Uterus (tissue), 2 donors: ENCODE results near the gene C19orf33.

Experiments
- POLR2A ChIP-seq, 2 donors: fragments of 450-650 bp; IDR thresholded peaks; one replicate each; pipeline ENCODE4 v1.6.1; 2016; ENCODE audit warnings: antibody characterized with exemption in 2 of 2, mild to moderate bottlenecking in 1 of 2, moderate library complexity in 1 of 2
- TF ChIP-seq, protein P1 (sequence below), 4 experiments: fragments of 200-600 bp in 2 of 4; fragments of 450-650 bp in 2 of 4; sonication (generic) in 2 of 4; IDR thresholded peaks; one replicate each; pipeline ENCODE4 v1.5.1; 2016 to 2019; ENCODE audit warnings: antibody characterized with exemption in 4 of 4, mild to moderate bottlenecking in 2 of 4, moderate library complexity in 1 of 4

DNA sequence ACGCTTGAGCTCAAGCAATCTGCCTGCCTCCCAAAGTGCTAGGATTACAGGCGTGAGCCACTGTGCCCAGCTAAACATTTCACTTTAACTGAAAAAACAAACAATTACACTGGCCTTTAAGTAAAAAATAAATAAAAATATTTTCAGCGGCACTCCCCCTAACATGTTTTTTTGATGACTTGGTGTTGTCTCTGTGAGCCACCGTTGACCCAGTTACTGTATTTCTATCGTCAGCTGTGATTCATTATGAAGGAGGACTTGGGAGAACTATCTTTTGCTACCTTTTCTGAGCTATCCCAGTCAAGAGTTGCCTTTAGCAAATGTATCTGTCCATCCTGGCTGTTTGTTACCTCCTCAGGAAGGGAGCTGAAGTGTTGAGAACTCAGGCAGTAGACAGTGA, 18.5 kb upstream of the C19orf33 start:
- TF ChIP-seq, protein P1, sequence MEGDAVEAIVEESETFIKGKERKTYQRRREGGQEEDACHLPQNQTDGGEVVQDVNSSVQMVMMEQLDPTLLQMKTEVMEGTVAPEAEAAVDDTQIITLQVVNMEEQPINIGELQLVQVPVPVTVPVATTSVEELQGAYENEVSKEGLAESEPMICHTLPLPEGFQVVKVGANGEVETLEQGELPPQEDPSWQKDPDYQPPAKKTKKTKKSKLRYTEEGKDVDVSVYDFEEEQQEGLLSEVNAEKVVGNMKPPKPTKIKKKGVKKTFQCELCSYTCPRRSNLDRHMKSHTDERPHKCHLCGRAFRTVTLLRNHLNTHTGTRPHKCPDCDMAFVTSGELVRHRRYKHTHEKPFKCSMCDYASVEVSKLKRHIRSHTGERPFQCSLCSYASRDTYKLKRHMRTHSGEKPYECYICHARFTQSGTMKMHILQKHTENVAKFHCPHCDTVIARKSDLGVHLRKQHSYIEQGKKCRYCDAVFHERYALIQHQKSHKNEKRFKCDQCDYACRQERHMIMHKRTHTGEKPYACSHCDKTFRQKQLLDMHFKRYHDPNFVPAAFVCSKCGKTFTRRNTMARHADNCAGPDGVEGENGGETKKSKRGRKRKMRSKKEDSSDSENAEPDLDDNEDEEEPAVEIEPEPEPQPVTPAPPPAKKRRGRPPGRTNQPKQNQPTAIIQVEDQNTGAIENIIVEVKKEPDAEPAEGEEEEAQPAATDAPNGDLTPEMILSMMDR (IDR thresholded peaks at IDR 0.05), result no peak
- TF ChIP-seq POLR2A (IDR thresholded peaks at IDR 0.05), result no peak
